NB4 (cell line): ENCODE results near the gene ARL14.

Source experiments
- DNase-seq: peaks from one replicate; pipeline ENCODE4 v3.0.0; 2010; ENCODE audit warnings: low read depth
- H3K4me3 ChIP-seq: one replicate; pipeline ENCODE4 v1.5.1; 2011; ENCODE audit warnings: mild to moderate bottlenecking, low read depth, low read length, moderate library complexity
- CTCF ChIP-seq: IDR thresholded peaks from one replicate; pipeline ENCODE4 v1.5.1; 2012; ENCODE audit warnings: low read depth, low read length
- MAX ChIP-seq: IDR thresholded peaks from 2 replicates; pipeline ENCODE4 v1.6.1; 2011; ENCODE audit warnings: low read depth, low read length
- MYC ChIP-seq: IDR thresholded peaks from 2 replicates; pipeline ENCODE4 v1.6.1; 2011; ENCODE audit warnings: low read depth, low read length
- POLR2A ChIP-seq: IDR thresholded peaks from 2 replicates; pipeline ENCODE4 v1.6.1; 2011; ENCODE audit warnings: mild to moderate bottlenecking; ENCODE audit not compliant: insufficient read length; ENCODE audit errors: extremely low read depth

ARL14 gene

GRCh38 chr3:160691151-160691550, 14.2 kb downstream of the ARL14 start:
- TF ChIP-seq CTCF (no peak), MAX (no peak), MYC (no peak), POLR2A (no peak)
- no peak for DNase-seq
- H3K4me3 ChIP-seq: no peak overlapping the region

GRCh38 chr3:160691962-160692361, 15.0 kb downstream of the ARL14 start:
- no peak for DNase-seq
- no peak for TF ChIP-seq MAX
- no peak for TF ChIP-seq MYC
- TF ChIP-seq CTCF: no peak
- TF ChIP-seq POLR2A: no peak
- H3K4me3 ChIP-seq: no peak overlapping the region

- TF ChIP-seq MAX: no peak
- no peak for TF ChIP-seq CTCF
- no peak for TF ChIP-seq POLR2A
- no peak for TF ChIP-seq MYC
- no peak overlapping the region for H3K4me3 ChIP-seq
- no peak for DNase-seq
These were observed 16.2 kb downstream of the ARL14 start for GRCh38 chr3:160693191-160693590.

- DNase-seq: no peak
- TF ChIP-seq CTCF (no peak), MAX (no peak), POLR2A (no peak), MYC (no peak)
- H3K4me3 ChIP-seq: no peak overlapping the region
These were observed 17.4 kb downstream of the ARL14 start for GRCh38 chr3:160694345-160694744.

GRCh38 chr3:160695003-160695402, 18.0 kb downstream of the ARL14 start:
- TF ChIP-seq POLR2A (no peak), MYC (no peak), MAX (no peak), CTCF (no peak)
- DNase-seq: no peak

GRCh38 chr3:160695915-160696327, 19.0 kb downstream of the ARL14 start:
- TF ChIP-seq POLR2A (no peak), MYC (no peak), MAX (no peak), CTCF (no peak)
- no peak overlapping the region for H3K4me3 ChIP-seq
- no peak for DNase-seq

More at GRCh38 chr3:160695003-160695402, 18.0 kb downstream of the ARL14 start:
- no peak overlapping the region for H3K4me3 ChIP-seq
